Peyer's patch (tissue), 4 donors: Measurements from ENCODE around the gene PHF2. TPM values are rescaled to one million over a fixed set of nuclear protein-coding genes. Genes with fewer than 3 reads are reported as not detected.

ENCODE experiments used
- DNase-seq, 3 donors: peaks; one replicate each; pipeline ENCODE4 v3.0.0-alpha.2; 2017 to 2019
- H3K27ac ChIP-seq, 4 donors: fragments of 200-600 bp; sonication (generic); one replicate each; pipeline ENCODE4 v1.5.1; 2016 to 2019
- H3K27me3 ChIP-seq, 2 donors: fragments of 200-600 bp; sonication (generic); one replicate each; pipeline ENCODE4 v1.5.1; 2019
- H3K36me3 ChIP-seq, 3 donors: fragments of 200-600 bp; sonication (generic); one replicate each; pipeline ENCODE4 v1.5.1; 2016 to 2019
- H3K4me1 ChIP-seq, 4 donors: fragments of 200-600 bp; sonication (generic); one replicate each; pipeline ENCODE4 v1.5.1; 2016 to 2019
- H3K4me3 ChIP-seq, 4 donors: fragments of 200-600 bp; sonication (generic); 1 replicate in 3 of 4; 2 replicates in 1 of 4; pipeline ENCODE4 v1.5.1; 2016 to 2019; ENCODE audit warnings: mild to moderate bottlenecking in 1 of 4
- H3K9me3 ChIP-seq, 4 donors: fragments of 200-600 bp; sonication (generic); one replicate each; pipeline ENCODE4 v1.5.1; 2016 to 2019; ENCODE audit warnings: mild to moderate bottlenecking in 1 of 4
- POLR2A ChIP-seq, 2 donors: fragments of 450-650 bp; IDR thresholded peaks; one replicate each; pipeline ENCODE4 v1.5.1; 2017; ENCODE audit warnings: antibody characterized with exemption in 2 of 2, mild to moderate bottlenecking in 2 of 2, moderate library complexity in 2 of 2
- total RNA-seq, 4 donors: library from RNA; depleted of rRNA; stranded (reverse); fragments of >200 nt; gene quantifications; one replicate each; pipeline ENCODE4 v1.1.0, GENCODE V29; 2016
- TF ChIP-seq, protein P1 (sequence below), 6 experiments: fragments of 450-650 bp in 4 of 6; fragments of 200-600 bp in 2 of 6; sonication (generic) in 1 of 6; IDR thresholded peaks; one replicate each; pipeline ENCODE4 v1.5.1; 2017 to 2019; ENCODE audit warnings: antibody characterized with exemption in 6 of 6, mild to moderate bottlenecking in 3 of 6, moderate library complexity in 1 of 6

The PHF2 gene
- total RNA-seq, 4 donors from 2014 or later, result 12.3 to 26.4 (median 19.5) TPM

DNA sequence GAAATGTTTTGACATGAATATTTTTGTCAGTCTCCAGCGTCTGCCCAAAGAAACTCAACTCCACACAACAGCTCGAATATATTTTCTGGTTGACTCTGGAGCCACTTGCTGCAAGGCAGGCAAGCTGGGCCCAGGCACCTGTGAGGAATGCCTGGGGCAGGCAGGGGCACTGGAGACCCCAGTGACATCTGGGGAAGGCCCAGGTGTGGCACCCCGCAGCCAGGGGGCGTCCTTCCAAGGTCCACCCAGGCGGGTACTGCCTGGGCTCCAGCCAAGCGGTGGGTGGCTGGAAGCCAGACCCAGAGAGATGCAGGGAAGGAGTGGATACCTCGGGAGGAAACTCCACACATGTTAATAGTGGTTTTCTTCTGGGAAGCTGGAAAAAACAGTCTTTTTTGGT lies 125.9 kb downstream of the PHF2 start:
- H3K36me3 ChIP-seq, result no peaks in the 10 kb centered on the region
- no peak overlapping the region for H3K4me3 ChIP-seq
- H3K9me3 ChIP-seq, result peaks cover 0 to 3% (median 0%) of the 10 kb centered on the region in 4 donors
- no peaks in the 10 kb centered on the region for H3K27me3 ChIP-seq
- TF ChIP-seq POLR2A (IDR thresholded peaks at IDR 0.05), result no peak
- TF ChIP-seq, protein P1, sequence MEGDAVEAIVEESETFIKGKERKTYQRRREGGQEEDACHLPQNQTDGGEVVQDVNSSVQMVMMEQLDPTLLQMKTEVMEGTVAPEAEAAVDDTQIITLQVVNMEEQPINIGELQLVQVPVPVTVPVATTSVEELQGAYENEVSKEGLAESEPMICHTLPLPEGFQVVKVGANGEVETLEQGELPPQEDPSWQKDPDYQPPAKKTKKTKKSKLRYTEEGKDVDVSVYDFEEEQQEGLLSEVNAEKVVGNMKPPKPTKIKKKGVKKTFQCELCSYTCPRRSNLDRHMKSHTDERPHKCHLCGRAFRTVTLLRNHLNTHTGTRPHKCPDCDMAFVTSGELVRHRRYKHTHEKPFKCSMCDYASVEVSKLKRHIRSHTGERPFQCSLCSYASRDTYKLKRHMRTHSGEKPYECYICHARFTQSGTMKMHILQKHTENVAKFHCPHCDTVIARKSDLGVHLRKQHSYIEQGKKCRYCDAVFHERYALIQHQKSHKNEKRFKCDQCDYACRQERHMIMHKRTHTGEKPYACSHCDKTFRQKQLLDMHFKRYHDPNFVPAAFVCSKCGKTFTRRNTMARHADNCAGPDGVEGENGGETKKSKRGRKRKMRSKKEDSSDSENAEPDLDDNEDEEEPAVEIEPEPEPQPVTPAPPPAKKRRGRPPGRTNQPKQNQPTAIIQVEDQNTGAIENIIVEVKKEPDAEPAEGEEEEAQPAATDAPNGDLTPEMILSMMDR (IDR thresholded peaks at IDR 0.05), result no peak
- DNase-seq, result no peak
- no peaks in the 10 kb centered on the region for H3K4me1 ChIP-seq
- H3K27ac ChIP-seq, result no peak overlapping the region

DNA sequence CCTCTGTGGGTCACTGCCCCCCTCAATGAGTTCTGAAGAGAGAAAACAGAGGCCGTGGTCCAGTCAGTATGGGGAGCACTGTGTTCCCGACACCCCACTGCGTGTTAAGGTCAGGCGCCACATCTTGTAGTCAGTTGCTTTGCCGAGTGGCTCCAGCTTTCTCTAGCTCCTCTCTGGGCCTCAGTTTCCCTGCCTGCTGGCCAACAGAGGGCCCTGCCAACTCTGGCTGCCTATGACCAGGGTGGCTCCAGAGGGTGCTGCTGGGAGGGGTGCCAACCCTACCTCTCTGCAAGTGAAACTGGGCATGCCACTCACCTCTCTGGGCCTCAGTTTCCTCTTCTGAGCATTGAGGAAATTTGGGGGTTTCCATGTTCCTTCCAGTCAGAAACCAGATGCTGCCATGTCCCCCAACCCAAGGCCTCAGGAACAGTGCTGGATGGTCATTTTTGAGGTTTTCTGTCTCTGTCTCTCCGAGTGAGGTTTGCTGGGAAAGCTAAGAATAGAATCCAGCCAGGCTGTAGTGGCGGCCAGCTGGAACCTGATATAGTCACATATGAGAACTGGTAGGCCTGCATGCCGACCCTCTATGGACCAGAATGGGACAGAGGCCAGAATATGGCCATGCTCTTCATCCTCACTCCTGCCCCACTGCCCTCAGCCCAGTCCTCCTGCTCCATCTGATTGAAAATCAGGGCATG lies 132.1 kb downstream of the PHF2 start:
- Histone ChIP-seq H3K27me3 (no peaks in the 10 kb centered on the region), H3K36me3 (no peaks in the 10 kb centered on the region), H3K4me1 (no peaks in the 10 kb centered on the region), H3K27ac (no peak overlapping the region), H3K9me3 (peaks cover 0 to 3% (median 0%) of the 10 kb centered on the region in 4 donors), H3K4me3 (no peak overlapping the region)
- peak in 1 of 3 donors; percentile 16 for DNase-seq
- TF ChIP-seq, protein P1 (IDR thresholded peaks at IDR 0.05), result no peak
- no peak for TF ChIP-seq POLR2A (IDR thresholded peaks at IDR 0.05)

DNA sequence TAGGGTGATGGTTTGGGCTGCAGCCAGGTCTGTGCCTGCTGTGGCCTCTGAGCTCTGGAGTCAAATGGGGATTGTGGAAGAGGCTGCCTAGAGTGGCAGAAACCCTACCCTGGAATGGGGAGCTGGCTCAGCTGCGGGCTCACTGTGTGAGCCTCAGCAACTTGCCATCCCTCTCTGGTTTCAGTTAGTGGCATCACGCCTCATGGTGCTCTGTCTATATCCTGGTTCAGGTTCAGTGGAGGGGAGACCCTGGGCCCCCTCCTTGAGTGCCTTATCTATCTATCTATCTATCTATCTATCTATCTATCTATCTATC lies 132.6 kb downstream of the PHF2 start:
- TF ChIP-seq POLR2A (IDR thresholded peaks at IDR 0.05), result no peak
- TF ChIP-seq, protein P1 (IDR thresholded peaks at IDR 0.05), result no peak
- no peaks in the 10 kb centered on the region for H3K27me3 ChIP-seq
- H3K9me3 ChIP-seq, result peaks cover 0 to 3% (median 0%) of the 10 kb centered on the region in 4 donors
- no peaks in the 10 kb centered on the region for H3K4me1 ChIP-seq
- no peak for DNase-seq
- H3K4me3 ChIP-seq, result no peak overlapping the region
- no peak overlapping the region for H3K27ac ChIP-seq
- no peaks in the 10 kb centered on the region for H3K36me3 ChIP-seq

DNA sequence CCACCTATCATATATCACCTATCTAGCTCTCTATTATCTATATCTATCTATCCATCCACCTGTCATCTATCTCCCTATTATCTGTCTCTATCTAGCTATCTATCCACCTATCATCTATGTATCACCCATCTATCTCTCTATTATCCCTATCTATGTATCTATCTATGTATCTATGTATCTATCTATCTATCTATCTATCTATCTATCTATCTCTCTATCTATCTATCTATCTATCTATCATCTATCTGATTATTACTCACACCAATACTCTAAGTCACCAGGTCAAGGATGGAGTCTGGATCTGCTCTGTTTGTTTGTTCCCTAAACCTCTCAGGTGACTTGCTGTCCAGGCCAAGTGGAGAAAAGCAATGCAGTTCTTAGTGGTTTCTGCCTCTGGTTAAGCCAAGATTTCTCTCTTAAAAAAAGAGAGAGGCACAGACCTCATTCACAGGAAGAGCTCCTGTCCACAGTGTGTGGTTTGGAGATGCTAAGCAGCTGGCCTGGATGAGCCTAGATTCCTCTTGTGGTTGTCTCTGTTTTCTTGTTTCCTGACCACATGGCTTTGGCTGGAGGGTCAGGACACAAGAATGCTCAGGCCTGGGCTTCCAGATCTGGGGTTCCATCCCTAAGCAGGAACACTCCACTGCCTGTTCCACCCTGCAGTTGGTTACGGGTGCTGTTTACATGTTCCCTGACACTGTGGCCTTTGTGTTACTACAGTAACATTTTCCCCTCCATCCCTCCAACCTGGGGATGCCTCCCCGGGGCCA lies 133.4 kb downstream of the PHF2 start:
- H3K4me1 ChIP-seq, result no peaks in the 10 kb centered on the region
- H3K27ac ChIP-seq, result no peak overlapping the region
- peaks cover 0 to 3% (median 0%) of the 10 kb centered on the region in 4 donors for H3K9me3 ChIP-seq
- H3K27me3 ChIP-seq, result no peaks in the 10 kb centered on the region
- no peak for DNase-seq
- H3K4me3 ChIP-seq, result no peak overlapping the region
- no peak for TF ChIP-seq POLR2A (IDR thresholded peaks at IDR 0.05)
- TF ChIP-seq, protein P1 (IDR thresholded peaks at IDR 0.05), result no peak
- H3K36me3 ChIP-seq, result no peaks in the 10 kb centered on the region

DNA sequence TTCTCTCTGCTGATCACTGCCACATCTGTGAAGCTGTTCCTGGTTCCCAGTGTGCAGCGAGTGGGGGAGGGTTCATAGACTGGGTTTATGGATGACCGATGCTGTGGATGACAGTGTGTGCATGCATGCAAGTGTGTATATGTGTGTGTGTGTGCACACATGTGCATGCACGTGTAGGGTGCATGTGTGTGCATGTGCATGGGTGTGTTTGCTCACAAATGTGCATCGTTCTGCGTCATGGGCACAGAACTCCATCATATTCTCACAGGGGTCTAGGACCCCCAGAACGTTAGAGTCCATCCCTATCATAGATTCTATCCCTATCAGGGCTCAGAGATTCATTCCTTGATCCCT lies 134.0 kb downstream of the PHF2 start:
- TF ChIP-seq, protein P1 (IDR thresholded peaks at IDR 0.05), result no peak
- TF ChIP-seq POLR2A (IDR thresholded peaks at IDR 0.05), result no peak
- Histone ChIP-seq H3K9me3 (peaks cover 0 to 3% (median 0%) of the 10 kb centered on the region in 4 donors), H3K27ac (no peak overlapping the region), H3K4me1 (no peaks in the 10 kb centered on the region), H3K4me3 (no peak overlapping the region), H3K27me3 (no peaks in the 10 kb centered on the region), H3K36me3 (no peaks in the 10 kb centered on the region)
- DNase-seq, result peak in 1 of 3 donors; percentile 33
